A549 treated with ZK216348 at 1 μM for 4 hours (cell line): ENCODE results near the gene RFX3. TPM values are rescaled to one million over a fixed set of nuclear protein-coding genes. Genes with fewer than 3 reads are reported as not detected.

ENCODE experiments used
- total RNA-seq: library from RNA; stranded (reverse); fragments of 200-300 nt; extraction: Qiagen RNA extraction; gene quantifications from 5 replicates; pipeline ENCODE4 v1.2.3, GENCODE V29; 2022; ENCODE audit warnings: low read depth

The RFX3 gene
- total RNA-seq: 0.98 to 2.8 TPM (median 1.6 TPM) in 5 replicates

GRCh38 chr9:3525836-3526164, at the start of gene RFX3:
TSS of gene RFX3 (minus strand) at chr9:3526001. CDS start at chr9:3395588, 130,413 bp downstream.

